Glomerular visceral epithelial cell (primary cell): ENCODE data around the gene EFNA5.
A peak's percentile ranks its signal among the peaks of the same experiment; 100 is the strongest.
"Not testable (repeated sequence)": the region's sequence is repeated elsewhere in the genome, so short reads cannot be mapped to it uniquely, and the experiment has no call there.

Experiments
- DNase-seq: peaks from one replicate; pipeline ENCODE4 v3.0.0-alpha.2; 2016; ENCODE audit errors: extremely low spot score

The EFNA5 gene

GRCh38 chr5:107457881-107458280 lies 212.9 kb downstream of the EFNA5 start:
- DNase-seq, result no peak

GRCh38 chr5:107457138-107457537 lies 213.6 kb downstream of the EFNA5 start:
- DNase-seq, result no peak

GRCh38 chr5:107456281-107456715 lies 214.4 kb downstream of the EFNA5 start:
- DNase-seq, result peak; percentile 29

GRCh38 chr5:107455111-107455544 lies 215.6 kb downstream of the EFNA5 start:
- peak; percentile 79 for DNase-seq

- DNase-seq, result not testable (repeated sequence)
Measured at GRCh38 chr5:107451827-107452226, 218.9 kb downstream of the EFNA5 start.

- DNase-seq, result no peak
Measured at GRCh38 chr5:107451028-107451427, 219.7 kb downstream of the EFNA5 start.

GRCh38 chr5:107450531-107450930 lies 220.2 kb downstream of the EFNA5 start:
- no peak for DNase-seq

- DNase-seq, result no peak
Measured at GRCh38 chr5:107449369-107449768, 221.4 kb downstream of the EFNA5 start.

- no peak for DNase-seq
Measured at GRCh38 chr5:107447587-107447986, 223.2 kb downstream of the EFNA5 start.

- DNase-seq, result no peak
Measured at GRCh38 chr5:107446972-107447371, 223.8 kb downstream of the EFNA5 start.

- DNase-seq, result no peak
Measured at GRCh38 chr5:107444300-107444699, 226.4 kb downstream of the EFNA5 start.

GRCh38 chr5:107443897-107444296 lies 226.8 kb downstream of the EFNA5 start:
- no peak for DNase-seq

- no peak for DNase-seq
Measured at GRCh38 chr5:107442452-107442851, 228.3 kb downstream of the EFNA5 start.

- no peak for DNase-seq
Measured at GRCh38 chr5:107439832-107440231, 230.9 kb downstream of the EFNA5 start.

- no peak for DNase-seq
Measured at GRCh38 chr5:107437986-107438510, 232.7 kb downstream of the EFNA5 start.

GRCh38 chr5:107437154-107437553 lies 233.6 kb downstream of the EFNA5 start:
- DNase-seq, result no peak

- no peak for DNase-seq
Measured at GRCh38 chr5:107436201-107436600, 234.5 kb downstream of the EFNA5 start.

- DNase-seq, result no peak
Measured at GRCh38 chr5:107435061-107435460, 235.7 kb downstream of the EFNA5 start.

- not testable (repeated sequence) for DNase-seq
Measured at GRCh38 chr5:107433646-107434045, 237.1 kb downstream of the EFNA5 start.

GRCh38 chr5:107431998-107432397 lies 238.7 kb downstream of the EFNA5 start:
- no peak for DNase-seq

GRCh38 chr5:107431536-107431935 lies 239.2 kb downstream of the EFNA5 start:
- no peak for DNase-seq

- DNase-seq, result no peak
Measured at GRCh38 chr5:107430071-107430625, 240.6 kb downstream of the EFNA5 start.

GRCh38 chr5:107428303-107428813 lies 242.4 kb downstream of the EFNA5 start:
- no peak for DNase-seq

- DNase-seq, result no peak
Measured at GRCh38 chr5:107426872-107427271, 243.9 kb downstream of the EFNA5 start.
